ENCODE measurements around the gene TSPAN17.

The TSPAN17 gene

GRCh38 chr5:176658817-176659511 lies 11.7 kb downstream of the TSPAN17 start:
- Histone ChIP-seq H3K27me3 (no peaks in the 10 kb centered on the region), H3K4me1 (no peaks in the 10 kb centered on the region), H3K36me3 (no peaks in the 10 kb centered on the region), H3K9me3 (no peaks in the 10 kb centered on the region), H3K4me3 (ENCODE audit: low read depth, low read length) (no peak overlapping the region)
- DNase-seq, result no peak
- no peak for TF ChIP-seq CTCF (IDR thresholded peaks at IDR 0.05; ENCODE audit: low read depth, low read length)

- no peak for DNase-seq
- Histone ChIP-seq H3K4me1 (no peaks in the 10 kb centered on the region), H3K36me3 (no peaks in the 10 kb centered on the region), H3K27me3 (no peaks in the 10 kb centered on the region), H3K4me3 (ENCODE audit: low read depth, low read length) (no peak overlapping the region), H3K9me3 (no peaks in the 10 kb centered on the region)
- no peak for TF ChIP-seq CTCF (IDR thresholded peaks at IDR 0.05; ENCODE audit: low read depth, low read length)
Measured at GRCh38 chr5:176659512-176659839, 12.2 kb downstream of the TSPAN17 start.

GRCh38 chr5:176659860-176660461 lies 12.7 kb downstream of the TSPAN17 start:
- Histone ChIP-seq H3K36me3 (no peaks in the 10 kb centered on the region), H3K9me3 (no peaks in the 10 kb centered on the region), H3K27me3 (no peaks in the 10 kb centered on the region), H3K4me1 (no peaks in the 10 kb centered on the region), H3K4me3 (ENCODE audit: low read depth, low read length) (no peak overlapping the region)
- no peak for DNase-seq
- TF ChIP-seq CTCF (IDR thresholded peaks at IDR 0.05; ENCODE audit: low read depth, low read length), result no peak

GRCh38 chr5:176660530-176660859 lies 13.2 kb downstream of the TSPAN17 start:
- H3K27me3 ChIP-seq, result no peaks in the 10 kb centered on the region
- H3K9me3 ChIP-seq, result no peaks in the 10 kb centered on the region
- no peak overlapping the region for H3K4me3 ChIP-seq (ENCODE audit: low read depth, low read length)
- DNase-seq, result no peak
- no peaks in the 10 kb centered on the region for H3K36me3 ChIP-seq
- TF ChIP-seq CTCF (IDR thresholded peaks at IDR 0.05; ENCODE audit: low read depth, low read length), result no peak
- no peaks in the 10 kb centered on the region for H3K4me1 ChIP-seq

GRCh38 chr5:176660860-176661641 lies 13.8 kb downstream of the TSPAN17 start:
- no peaks in the 10 kb centered on the region for H3K36me3 ChIP-seq
- H3K4me1 ChIP-seq, result no peaks in the 10 kb centered on the region

More at GRCh38 chr5:176660860-176661641, 13.8 kb downstream of the TSPAN17 start:
- DNase-seq, result peak; percentile 87
- TF ChIP-seq CTCF (IDR thresholded peaks at IDR 0.05; ENCODE audit: low read depth, low read length), result peak; percentile 97
- H3K9me3 ChIP-seq, result no peaks in the 10 kb centered on the region
- H3K4me3 ChIP-seq (ENCODE audit: low read depth, low read length), result no peak overlapping the region
- no peaks in the 10 kb centered on the region for H3K27me3 ChIP-seq

Measured in BE2C (cell line).